ENCODE measurements around the gene MAN2B2.
"Not testable (repeated sequence)": the region's sequence is repeated elsewhere in the genome, so short reads cannot be mapped to it uniquely, and the experiment has no call there.

Gene MAN2B2

DNA sequence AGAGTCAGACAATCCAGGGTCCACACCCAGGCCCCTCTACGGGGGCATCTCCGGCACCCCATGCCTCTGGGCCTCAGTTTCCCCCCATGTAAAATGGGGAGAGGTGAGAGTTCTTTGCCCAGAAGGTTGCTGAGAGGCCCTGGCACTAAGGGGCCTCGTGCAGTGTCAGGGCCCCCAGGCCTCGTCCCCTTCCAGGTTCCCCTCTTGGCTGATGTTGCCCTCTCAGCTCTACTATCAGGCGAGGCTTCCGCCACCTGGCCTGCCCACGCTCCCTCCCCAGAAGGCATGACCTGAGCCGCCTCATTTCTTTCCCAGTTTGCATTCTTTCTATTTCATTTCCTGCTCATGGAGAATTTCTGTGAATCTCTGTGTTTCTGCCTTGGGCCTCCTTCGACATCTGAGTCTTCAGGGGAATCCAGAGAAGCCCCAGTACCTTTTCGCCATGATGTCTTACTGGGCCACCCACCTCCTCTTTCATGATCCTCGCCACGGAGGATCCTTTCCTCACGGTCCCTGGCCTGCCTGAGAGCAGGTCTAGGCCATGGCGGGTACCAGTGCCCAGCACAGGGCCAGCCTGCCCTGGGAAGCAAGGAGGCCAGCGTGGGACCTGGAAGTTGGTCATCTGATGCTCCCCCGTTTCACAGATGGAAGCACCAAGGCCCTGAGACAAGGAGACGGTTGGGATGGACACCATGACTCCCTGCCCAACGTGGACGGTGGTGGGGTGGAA lies 43.6 kb downstream of the MAN2B2 start:
- no peak for DNase-seq

DNA sequence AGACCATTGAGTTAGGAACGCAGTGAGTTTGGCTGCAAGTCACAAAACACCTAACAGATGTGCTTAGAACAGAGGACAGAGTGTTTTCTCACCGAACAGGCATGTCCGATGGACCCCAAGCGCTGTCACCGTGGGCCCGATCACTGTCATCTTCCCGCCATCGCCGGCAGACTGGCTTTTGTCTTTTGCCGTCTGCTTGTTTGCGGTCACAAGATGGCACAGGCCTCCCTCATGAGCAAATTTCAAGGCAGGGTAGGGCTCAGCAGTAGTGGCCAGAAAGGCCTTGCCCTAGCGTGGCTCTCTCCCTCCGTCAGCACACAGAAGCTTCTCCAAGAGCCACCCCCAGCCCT lies 44.1 kb downstream of the MAN2B2 start:
- DNase-seq: no peak

DNA sequence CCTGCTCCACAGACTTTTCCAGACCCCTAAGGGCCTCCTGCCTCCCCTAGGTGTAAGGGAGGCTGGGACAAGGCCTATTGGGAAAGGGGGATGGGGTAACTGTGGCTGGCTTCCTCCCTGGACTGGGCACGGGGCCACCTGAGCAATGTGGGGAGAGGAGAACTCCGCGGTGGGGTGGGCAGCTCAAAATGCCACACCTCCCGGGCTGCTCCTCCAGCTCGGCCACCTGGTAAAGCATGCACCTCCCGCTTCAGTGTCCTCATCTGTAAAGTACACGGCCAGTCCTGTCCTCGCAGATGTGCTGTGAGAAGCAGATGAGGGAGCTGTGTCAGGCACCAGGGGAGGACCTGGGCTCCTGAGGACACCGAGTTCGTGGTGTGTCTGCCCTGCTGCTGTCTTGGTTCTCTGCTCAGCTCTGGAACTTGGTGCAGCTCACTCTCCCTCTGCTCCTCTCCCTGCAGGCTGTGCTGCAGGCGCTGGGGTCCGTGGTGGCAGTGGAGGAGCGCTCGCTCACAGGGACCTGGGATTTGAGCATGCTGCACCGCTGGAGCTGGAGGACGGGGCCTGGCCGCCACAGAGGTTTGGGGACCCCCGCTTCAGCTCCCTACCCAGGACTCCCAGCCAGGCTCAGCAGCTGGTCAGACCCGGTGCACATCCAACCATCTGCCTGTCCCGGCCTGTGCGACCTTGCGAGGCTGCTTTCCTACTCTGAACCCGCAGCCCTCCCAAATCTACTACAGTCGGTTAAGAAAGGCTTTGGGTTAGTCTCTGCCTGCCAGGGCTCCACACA lies 44.7 kb downstream of the MAN2B2 start:
- DNase-seq: no peak

DNA sequence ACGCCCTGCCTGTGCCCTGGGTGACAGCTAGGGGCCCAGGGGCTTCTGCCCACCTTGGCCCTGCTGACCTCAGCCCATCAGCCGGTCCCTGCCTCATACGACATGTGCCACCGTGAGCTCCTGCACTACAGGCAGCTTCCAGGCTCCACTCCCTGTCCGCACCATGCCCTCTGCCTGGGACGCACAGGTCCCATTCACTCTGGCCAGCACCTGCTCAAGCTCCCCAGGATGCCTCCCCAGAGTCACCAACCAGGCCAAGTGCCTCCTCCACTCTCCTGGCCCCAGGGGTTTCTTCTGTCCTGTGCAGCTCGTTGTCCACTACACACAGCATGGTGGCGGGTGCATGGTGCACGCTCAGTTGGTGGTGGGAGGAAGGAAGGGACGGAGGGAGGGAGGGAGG lies 45.3 kb downstream of the MAN2B2 start:
- no peak for DNase-seq

DNA sequence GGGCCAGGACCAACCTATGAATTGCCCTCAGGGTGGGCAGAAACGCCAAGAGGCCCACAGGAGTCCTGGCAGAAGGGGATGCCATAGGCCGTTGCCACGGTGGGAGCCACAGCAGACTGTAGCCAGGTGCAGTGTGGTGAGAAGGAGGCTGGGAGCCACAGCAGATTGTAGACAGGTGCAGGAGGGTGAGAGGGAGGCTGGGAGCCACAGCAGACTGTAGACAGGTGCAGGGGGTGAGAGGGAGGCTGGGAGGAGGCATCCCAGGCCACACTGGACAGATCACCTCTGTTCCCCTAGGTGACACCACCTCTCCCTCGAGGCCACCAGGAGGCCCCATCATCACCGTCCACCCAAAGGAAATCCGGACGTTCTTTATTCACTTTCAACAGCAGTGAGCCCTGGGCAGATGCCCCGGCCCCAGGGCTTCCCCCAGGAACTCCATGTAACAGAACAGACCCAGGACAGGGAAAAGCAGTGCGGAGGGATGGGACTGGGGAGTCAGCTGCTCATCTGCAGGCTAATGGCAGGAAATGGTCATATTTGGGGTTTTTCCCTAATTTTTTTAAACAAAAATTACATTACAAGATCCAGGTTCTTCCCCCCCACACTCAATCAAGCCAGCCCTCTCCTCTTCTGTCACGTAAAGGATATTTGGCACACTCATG lies 46.0 kb downstream of the MAN2B2 start:
- DNase-seq: no peak

DNA sequence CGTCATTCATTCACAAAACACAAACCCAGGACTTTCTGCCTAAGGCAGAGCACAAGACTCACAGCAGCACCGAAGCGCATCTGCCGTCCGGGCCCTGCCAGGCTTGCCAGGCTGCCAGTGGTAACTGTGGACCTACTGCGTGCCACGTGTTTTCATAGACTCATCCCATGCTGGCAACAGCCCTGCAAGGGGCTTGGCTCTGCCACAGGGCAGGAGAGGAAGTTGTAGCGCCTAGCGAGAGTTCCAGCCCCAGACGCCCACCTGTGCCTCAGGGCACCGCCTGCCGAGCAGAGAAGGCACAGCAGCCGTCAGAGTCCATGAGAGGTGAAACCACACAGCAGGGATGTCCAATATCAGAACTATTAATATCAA lies 46.6 kb downstream of the MAN2B2 start:
- DNase-seq: no peak

DNA sequence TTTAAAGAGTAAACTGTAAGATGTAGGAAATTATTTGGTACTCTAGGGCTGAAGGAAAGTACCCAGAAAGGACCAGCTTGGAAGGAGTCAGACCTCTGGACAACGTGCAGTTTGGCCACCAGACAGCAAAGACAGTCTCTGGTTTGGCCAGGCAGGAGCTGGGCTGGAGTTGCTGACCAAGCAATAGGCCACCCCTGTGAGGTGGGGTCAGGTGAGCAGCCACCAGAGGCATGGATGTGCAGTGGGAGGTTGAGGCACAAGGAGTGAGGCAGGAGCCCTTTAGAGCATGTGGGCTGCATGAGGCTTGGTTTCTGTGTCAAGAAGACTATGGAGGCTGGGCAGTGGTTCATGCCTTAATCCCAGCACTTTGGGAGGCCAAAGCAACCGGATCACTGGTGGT lies 47.8 kb downstream of the MAN2B2 start:
- no peak for DNase-seq

DNA sequence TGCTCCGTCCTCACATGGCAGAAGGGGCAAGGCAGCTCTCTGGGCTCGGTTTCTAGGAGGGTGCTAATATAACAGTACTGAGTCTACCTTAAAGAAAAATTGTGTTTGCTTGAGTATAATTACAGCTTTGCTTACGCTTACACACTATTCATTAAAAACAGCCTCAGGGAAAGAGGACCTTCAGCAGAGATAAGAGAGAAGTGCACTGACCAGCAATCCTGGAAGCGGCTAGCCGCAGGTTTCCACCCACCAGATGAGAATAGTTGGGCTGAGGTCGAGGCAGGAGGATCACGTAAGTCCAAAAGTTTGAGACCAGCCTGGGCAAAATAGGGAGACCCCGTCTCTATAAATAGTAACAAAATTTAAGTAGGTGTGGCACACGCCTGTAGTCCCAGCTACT lies 50.3 kb downstream of the MAN2B2 start:
- DNase-seq: no peak

DNA sequence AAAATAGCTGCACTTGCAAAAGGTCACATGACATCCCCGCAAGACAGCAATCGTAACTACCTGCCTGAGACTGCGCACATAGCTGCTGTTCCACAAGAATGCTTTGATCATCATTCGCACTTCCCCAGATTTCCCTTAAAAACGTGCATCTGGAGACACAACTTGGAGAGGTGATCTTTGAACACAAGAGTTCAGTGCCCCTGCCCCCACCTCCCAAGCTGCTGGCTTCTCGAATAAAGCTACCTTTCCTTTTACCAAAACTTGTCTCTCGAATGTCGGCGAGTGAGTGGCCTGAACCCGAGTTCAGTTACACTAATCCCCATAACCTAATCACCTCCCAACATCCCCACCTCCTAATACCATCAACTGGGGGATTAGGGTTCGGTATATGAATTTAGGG lies 51.1 kb downstream of the MAN2B2 start:
- no peak for DNase-seq

DNA sequence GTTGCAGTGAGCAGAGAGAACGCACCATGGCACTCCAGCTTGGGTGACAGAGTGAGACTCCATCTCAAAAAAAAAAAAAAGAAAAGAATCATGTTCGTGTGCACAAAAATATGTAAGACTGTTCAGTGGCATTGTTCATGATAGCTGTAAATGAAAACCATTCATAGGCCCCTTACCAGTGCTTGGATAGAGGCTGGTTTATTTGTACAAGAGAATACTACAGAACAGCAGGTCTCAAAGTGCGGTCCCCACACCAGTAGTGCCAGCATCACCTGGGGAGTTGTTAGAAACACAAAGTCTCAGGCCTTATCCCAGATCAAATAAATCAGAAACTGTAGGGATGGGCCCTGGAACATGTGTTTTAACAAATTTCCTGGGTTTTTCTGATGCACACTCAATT lies 52.8 kb downstream of the MAN2B2 start:
- no peak for DNase-seq

DNA sequence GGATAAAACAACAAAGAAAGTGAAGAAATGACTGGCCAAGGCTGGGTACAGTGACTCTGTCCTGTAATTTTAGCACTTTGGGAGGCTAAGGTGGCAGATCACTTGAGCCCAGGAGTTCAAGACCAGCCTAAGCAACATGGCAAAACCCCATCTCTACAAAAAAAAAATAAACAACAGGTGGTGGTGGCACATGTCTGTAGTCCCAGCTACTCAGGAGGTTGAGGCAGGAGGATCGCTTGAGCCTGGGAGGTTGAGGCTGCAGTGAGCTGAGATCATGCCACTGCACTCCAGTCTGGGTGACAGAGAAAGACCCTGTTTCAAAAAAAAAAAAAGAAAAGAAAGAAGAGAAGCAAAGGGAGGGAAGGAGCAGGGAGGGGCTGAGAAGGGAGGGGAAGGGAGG lies 53.5 kb downstream of the MAN2B2 start:
- DNase-seq: not testable (repeated sequence)

DNA sequence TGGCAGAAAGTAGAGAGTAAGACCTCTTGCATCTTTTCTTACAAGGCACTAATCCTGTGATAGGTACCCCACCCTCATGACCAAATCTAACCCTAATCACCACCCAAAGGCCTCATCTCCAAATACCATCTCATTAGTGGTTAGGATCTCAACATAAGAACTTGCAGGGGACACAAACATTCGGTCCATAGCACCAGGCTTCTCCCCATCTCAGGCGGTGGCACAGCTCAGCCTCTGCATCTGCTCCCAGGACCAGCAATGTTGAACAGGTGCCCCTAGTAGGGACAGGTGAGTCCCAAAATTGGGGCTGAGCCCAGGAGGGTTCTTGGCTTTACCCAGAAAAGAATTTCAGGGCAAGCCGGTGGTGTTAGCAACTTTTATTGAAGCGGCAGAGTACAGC lies 57.1 kb downstream of the MAN2B2 start:
- no peak for DNase-seq

DNA sequence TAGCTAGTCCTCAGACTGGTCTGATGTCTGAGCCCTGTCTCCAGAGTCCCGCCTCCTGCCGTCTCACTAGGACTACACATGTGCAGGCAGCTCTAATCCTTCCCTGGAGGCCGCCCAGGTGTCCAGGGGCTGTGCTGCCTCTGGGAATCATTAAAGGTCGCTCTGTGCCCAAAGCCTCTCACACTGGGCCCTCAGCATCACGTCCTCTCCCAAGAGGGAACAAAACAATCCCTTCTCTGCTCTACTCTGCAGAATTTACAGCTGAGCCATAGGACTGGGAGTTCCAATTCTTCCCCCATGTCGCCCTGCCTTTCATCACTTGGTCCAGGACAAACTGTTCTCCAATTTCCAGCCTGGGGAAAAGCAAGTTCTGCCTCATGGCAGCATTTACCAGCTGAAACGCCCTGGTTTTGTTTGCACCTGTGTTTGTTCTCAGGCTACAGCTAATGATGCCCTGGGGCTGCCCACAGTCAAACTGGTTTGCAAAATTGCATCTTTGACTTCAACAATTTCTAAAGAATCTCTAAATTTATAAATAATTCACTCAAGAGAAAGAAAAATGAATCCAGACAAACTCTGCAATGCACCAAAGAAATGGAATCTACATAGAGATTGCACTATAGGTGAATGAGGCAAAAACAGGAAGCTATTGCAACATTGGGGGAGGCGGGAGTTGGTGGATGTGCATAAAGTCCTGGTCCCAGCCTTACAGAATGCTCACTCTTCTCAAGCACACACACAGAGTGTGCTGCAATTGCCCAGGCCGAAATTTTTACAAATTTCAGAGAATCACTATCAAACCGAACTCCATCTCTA lies 58.3 kb downstream of the MAN2B2 start:
- no peak for DNase-seq

DNA sequence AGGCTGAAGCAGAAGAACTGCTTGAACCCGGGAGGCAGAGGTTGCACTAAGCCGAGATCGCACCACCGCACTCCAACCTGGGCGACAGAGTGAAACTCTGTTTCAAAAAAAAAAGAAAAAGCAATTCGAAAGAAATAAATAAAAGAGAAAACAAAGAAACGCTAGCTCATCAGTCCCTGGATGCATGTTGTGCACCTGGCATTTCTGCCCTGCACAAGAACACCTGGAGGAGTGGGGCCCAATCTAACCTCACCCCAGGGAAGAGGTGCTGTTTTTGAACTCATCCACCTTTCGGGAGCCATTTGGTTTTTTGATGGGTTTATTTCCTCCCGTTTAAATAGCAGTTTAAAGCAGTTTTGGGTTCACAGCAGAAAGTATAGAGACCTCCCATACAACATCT lies 59.8 kb downstream of the MAN2B2 start:
- no peak for DNase-seq

DNA sequence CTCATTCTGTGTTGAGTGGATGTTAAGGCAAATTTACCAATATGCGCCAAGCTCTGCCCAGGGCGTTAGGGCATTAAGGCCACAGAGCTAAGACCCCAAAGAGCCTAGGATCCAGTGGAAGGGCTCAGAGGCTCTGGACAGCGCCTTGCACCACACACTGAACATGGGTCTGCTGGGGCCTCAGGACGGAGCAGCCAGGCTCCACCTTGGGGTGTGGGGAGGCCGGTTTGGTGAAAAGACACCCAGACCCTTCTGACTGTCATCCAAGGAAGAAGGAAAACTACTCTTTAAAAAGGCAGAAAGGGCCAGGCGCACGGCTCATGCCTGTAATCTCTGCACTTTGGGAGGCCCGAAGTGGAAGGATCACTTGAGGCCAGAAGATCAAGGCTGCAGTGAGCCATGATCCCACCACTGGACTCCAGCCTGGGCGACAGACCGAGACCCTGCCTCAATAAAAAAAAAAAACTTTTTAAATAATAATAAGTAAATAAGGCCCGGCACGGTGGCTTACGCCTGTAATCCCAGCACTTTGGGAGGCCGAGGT lies 64.2 kb downstream of the MAN2B2 start:
- no peak for DNase-seq

DNA sequence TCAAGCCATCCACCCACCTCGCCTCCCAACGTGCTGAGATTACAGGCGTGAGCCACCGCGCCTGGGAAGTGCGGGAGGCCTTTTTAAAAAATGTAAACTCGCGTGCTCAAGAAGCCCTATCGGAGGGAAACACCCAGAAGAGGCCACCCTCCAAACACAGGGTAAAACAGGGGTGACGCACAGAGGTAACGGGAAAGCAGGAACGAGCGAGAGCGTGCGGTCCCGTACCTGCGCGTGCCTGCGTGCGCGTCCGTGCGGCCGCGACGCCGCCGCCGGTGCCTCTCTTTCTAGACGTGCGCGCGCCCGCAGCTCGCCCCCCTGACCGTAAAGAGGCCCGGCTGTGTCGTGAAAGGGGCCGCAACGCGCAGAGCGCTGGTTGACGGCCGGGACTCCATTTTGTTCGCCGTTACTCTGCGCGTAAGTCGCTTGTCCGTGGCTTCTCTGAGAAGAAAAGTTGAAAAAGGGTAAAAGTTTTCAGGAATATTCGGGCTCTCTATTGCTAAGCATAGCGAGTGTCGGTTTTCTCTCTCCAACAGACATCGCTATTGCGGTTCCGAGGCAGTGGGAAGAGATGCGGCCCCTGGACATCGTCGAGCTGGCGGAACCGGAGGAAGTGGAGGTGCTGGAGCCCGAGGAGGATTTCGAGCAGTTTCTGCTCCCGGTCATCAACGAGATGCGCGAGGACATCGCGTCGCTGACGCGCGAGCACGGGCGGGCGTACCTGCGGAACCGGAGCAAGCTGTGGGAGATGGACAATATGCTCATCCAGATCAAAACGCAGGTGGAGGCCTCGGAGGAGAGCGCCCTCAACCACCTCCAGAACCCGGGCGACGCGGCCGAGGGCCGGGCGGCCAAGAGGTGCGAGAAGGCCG lies 65.5 kb downstream of the MAN2B2 start, which contains the start of gene MRFAP1:
Gene MRFAP1, plus strand, starts transcription at position 394 of the 872 bp plus-strand sequence. Its CDS starts 178 bp downstream, at position 572.
- peak; percentile 21 to 86 for DNase-seq

DNA sequence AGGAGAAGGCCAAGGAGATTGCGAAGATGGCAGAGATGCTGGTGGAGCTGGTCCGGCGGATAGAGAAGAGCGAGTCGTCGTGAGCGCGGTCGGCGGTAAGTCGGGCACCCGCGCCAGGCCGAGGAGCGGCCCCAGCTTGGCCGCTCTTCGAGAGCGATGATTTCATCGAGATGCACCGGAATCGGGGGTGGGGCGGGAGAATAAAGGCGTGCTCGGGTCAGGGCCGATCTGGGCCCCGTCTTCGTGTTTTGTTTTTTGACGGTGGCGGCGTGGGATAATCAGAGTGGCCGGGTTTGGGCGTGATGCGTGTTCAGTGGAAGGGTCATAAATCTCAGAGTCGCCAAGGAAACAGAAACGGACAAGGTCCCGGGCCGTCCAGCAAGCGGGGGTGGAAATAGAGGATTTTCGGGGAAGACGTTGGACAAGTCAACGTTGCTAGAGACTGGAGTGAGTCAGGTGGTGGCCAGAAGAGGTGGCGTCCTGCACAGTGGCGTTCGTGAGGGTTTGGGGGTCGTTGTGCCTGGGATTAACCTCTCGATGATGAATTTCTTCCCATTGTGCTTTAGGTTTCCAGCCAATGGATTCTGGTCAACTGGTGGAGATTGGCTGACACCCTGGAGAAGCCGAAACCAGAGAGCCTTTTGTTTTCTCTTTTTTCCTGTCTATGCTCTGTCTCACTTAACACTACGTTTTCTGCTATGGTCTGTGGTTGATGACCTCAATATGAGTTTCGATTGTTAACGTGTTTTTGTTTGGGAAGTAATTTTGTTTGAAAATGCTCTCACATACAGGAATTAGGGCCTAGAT lies 66.4 kb downstream of the MAN2B2 start:
- no peak for DNase-seq

DNA sequence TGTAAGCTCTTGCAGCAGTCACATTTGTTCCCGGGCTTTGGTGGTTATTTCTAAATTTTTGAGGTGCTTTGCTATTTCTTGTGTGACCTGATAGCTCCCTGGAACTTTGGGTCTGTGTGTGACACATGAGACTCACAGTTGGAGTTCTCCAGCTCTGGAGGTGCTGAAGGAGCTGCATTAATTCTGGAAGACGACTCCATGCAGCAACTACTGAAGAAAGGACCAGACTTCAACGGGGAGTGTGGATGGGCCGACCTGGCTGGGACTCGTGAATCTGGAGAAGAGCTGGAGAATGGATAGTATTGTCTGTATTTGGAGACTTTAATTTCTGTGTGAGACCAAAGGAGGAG lies 67.0 kb downstream of the MAN2B2 start:
- DNase-seq: no peak

DNA sequence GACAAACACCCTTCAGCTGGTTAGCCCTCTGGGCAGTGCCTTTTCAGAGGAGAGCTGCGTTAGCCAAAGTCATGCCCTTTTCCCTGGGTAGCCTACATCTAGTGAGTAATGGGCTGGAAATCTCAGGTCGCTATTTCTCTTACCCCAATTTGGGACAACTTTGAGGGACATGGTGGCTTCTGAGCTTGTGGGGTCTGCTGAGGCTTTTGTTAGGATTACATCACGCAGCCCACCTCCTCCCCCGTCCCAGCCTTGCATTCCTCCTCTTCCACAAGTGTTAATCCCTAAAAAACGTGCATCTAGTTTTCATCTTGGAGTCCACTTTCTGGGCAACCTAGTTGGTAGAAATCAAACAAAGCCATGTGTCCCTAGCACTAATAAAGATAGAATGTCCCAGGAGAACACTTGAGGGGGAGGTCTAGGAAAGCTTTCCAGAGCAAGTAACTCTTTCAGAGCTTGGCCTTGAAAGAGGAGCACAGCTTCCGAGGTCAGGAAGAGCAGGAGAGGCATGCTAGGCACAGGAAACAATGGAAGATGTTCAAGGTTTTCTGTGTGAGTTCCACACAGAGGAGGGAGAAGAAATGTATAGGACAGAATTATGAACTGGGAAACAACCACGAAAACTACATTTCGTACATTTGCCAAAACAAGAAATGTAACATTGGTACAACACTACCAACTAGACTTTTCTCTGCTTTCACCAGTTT lies 68.3 kb downstream of the MAN2B2 start:
- no peak for DNase-seq

DNA sequence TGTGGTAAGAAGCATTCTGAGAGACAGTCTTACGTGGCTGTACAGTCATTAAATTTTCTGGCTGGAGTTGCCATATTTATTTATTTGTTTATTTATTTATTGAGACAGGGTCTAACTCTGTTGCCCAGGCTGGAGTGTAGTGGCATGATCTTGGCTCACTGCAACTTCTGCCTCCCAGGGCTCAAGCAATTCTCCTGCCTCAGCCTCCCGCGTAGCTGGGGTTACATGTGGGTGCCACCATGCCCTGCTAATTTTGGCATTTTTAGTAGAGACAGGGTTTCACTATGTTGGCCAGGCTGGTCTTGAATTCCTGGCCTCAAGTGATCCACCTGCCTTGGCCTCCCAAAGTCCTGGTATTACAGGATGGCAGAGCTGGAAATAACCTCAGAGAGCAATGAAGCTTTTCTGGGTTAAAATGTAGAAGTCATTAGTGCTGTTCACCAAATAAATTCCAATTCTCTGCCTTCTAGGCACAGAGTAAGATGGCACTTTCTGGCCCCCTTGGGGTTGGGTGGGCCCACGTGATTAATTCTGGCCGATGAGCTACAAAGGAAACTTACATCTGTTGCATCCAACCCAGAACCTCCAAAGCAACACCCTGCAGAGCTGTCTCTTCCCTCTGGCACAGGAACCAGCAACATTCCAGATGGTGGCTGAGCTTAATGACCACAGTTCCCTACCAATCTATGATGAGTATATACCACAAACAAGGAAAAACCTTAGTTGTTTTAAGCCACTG lies 70.0 kb downstream of the MAN2B2 start:
- DNase-seq: no peak
